ELF-1 (cell line): Measurements from ENCODE around the gene CDADC1.

ENCODE experiments used
- DNase-seq: peaks from one replicate; pipeline ENCODE4 v3.0.0-alpha.2; 2016; ENCODE audit warnings: low read depth, low spot score

The CDADC1 gene

DNA sequence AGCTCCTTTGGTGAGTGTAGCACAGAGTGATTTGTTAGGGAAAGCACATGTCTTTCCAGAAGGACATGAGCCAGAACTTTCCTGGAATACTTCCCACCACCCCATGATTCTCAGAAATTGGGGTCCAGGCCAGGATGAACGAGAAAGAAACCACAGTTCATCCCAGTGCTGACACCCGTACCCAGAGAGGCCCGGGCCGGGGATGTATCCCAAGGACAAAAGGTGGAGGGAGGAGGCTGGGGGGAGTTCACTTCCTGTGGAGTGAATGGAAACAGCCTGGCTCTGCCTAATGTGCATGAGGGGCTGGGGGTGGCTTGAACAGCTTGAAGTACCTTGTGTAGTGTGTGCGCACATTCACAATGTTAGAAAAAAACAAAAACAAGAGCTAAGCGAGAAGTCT lies 47.5 kb downstream of the CDADC1 start:
- no peak for DNase-seq

DNA sequence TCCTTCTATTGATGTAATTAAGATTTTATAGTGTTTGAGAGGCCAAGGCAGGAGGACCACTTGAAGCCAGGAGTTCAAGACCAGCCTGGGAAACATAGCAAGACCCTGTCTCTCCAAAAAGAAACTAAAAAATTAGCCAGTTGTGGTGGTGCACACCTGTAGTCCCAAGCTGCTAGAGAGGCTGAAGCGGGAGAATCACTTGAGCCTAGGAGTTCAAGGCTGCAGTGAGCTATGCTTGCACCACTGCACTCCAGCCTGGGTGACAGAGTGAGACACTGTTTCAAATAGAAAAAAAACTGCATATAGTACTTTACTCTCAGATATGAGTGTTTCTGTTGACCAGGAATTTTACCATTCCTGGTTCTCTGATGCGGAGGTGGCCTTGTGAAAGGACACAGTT lies 48.9 kb downstream of the CDADC1 start:
- DNase-seq: no peak

DNA sequence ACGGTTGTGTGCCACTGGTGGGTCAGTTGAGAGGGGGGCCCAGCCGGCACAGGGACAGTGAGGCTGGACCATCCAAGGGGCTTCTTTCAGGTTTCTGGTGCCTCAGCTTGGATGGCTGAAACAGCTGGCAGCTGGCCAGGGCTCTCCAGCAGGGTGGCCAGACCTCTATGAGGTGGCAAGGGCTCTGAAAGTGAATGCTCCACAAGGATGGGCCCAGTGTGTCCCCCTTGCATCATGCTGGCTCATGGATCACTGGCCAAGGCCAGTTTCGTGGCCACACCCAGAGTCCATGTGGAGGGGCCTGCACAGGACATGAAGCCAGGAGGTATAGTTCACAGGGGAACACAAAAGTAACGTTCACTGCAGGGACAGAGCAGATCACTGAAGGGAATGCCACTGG lies 49.6 kb downstream of the CDADC1 start:
- no peak for DNase-seq

DNA sequence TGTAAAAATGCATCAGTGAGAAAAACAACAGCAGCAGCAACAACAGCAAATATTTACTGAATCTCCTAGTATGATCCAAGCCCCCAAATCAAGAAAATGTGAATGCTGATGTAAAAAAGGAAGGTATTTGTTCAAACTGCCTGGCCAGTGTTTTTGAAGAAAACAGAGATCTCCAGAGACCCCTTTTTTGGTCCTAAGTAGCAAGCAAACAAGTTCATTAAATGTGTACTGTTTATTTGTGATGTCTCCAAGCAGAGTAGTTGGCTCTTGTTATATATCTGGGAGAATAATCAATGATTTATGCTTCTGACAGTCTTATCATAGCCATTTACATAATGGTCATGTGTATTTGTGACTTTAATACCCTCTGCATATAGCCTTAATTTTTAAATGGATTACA lies 50.7 kb downstream of the CDADC1 start:
- no peak for DNase-seq

DNA sequence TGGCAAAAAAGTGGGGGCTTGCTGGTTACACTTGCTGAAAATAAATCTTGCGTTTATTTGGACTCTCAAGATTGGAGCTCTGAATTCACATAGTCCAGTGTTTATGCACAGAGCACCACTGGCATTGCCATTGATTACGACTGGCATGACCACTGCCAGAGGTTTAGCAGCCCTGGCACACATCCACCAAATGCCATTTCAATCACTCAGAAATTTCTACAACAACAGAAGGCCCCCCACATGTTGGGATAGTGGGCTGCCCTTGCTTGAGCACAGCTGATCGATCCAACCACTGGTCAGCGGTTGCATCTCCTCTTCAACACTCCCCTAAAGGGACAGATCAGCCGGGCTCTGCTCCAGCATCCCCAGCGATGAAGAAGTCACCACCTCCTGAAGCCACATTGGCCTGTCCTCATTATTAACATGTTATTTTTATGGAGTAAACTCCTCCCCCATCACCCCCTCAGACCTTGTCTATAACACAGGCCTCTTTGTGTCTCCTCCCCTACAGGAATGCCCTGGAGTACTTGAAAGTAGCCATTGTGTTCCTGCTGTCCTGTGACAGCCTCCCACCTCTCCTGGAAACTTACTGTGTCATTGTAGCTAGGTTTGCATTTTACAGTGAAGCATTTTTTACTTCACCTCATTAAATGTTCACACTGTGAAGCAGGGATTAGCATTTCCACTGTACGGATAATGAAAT lies 51.3 kb downstream of the CDADC1 start:
- DNase-seq: no peak

DNA sequence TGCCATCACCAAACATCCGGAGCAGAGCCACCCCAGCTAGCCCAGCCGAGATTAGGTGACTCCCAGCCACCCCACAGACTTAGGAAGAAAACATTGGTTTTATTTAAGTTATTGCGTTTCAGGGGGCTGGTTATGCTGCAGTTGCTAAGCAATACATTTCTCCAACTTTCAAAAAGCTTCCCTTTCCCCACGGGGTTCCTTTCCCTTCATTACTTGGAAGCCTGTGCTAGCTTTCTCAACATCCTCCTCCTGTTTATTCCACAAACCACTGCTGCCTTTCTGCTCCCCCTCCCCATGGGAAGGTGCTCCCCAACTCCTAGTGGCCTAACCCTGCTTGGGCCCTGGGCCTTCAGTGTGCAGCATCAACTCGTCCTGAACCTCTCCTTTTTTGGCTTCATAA lies 52.6 kb downstream of the CDADC1 start:
- no peak for DNase-seq

DNA sequence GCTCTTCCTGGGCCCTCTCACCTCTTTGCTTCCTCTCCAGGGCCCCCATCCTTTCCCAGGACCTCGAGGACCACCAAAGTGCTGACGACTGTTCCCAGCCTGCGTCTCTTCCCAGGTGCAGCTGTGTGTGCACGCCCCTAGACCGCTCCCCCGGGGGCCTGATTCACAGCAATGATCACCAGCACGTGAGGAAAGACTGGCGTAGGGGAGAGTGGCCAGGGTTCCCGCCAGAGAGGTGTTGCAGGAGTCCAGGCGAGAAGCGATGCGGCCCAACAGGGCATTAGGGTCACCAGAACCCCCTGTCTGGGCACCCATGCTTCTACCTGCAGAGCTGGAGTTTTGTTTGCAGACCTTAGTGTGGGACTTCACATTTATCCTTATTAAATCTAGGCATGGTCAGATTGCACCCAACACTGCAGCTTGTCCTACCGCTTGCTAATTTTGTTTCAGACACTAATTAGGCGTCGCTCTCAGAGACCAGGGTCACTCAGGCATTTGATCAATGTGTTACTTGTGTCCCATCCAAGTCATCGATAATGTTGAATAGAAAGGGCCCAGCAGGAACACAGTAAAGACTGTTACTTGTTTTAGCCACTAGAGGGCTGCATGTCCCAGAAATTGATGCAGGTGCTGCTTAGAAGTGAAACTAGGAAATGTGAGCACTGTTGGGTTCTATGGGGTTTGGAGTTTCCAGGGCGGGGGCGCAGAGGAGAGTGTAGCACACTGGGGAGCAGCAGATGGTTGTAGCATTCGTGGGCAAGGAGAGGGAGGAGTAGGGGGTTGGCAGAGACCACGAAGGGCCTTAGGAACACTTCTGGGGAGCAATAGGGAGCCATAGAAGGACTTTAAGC lies 53.2 kb downstream of the CDADC1 start:
- DNase-seq: peak; percentile 63

DNA sequence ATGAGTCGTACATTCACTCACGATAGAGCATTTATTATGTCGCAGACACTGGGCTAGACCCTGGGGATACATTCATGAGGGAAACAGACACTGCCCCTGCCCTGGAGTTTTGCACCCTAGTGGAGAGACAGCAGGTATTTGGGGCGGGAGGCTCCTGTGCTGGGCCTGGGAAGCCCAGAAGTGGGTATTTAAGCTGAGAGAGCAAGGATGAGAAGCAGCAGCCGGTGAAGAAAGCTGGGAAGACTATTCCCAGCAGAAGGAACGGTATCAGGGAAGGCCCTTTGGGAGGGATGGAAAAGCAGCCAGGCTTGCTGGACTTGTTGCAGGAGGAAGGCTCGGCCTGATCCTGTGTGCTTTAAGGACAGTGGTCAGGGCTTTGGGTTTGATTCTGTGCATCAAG lies 54.5 kb downstream of the CDADC1 start:
- no peak for DNase-seq

DNA sequence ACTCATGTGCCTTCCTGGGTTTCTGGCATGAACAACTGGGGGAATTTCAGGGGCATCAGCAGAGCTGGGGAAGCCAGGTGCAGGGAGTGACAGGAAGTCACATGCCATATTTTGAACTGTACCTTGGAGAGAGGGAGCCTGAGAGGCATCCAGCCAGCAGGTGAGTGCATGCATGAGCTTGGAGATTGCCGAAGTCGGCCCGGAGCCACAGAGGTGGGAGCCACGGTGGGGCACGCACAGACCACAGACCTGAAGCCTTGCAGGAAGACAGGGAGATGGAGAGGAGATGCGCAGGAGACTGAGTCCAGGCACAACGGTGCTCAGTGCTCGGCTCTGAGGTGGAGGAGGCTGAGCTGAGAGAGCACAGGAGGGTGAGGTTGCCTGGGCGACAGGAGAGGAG lies 55.1 kb downstream of the CDADC1 start:
- DNase-seq: no peak

DNA sequence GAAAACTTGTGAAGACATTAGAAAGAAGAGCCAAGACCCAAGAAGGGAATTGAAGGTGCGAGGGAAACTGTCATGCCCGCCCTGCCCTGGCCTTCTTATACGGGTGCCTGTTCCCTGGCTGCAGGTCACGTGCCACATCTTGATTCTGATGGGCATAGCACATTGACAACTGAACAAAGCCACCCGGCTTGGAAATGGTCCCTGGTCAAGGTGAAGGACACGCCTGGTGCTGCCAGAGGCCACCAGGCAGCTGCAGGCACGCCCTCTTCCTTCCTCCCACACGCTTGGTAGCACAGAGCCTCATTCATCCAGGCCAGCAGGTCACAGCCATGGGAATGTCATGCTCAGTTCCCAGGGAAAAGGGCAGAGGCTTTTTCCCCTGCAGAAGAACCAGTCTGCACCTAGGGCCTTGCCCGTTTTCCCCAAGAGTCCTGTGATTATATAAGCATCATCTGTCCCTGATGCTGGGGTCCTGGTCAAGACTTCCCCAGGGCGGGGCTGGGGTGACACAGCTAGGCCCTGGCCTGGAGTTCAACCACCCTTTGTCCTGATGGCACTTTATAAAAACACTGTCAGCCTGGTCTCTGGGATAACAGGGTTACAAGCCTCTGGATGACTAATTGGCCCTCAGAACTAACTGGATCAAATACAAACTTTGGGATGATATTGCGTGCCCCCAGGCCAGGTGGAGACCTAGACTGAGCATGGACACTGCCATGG lies 56.0 kb downstream of the CDADC1 start:
- DNase-seq: no peak

DNA sequence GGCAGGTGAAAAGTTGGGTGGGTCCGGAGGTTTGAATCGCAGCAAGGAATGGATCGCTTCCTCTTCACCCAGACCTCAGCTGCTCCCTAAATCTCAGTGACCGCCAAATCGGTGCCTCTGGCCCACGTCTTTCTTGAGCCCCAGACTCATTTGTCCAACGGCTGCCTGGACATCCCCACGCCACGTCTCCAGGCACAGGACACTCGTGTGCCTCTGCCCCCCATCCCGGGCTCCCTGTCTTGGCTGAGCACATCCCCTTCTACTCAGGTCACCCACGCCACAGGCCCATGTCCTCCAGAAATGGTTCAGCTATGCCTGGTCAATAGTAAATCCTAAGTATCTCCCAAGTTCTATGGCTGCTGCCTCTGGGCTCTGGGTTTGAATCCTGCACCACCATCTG lies 56.6 kb downstream of the CDADC1 start:
- DNase-seq: no peak

DNA sequence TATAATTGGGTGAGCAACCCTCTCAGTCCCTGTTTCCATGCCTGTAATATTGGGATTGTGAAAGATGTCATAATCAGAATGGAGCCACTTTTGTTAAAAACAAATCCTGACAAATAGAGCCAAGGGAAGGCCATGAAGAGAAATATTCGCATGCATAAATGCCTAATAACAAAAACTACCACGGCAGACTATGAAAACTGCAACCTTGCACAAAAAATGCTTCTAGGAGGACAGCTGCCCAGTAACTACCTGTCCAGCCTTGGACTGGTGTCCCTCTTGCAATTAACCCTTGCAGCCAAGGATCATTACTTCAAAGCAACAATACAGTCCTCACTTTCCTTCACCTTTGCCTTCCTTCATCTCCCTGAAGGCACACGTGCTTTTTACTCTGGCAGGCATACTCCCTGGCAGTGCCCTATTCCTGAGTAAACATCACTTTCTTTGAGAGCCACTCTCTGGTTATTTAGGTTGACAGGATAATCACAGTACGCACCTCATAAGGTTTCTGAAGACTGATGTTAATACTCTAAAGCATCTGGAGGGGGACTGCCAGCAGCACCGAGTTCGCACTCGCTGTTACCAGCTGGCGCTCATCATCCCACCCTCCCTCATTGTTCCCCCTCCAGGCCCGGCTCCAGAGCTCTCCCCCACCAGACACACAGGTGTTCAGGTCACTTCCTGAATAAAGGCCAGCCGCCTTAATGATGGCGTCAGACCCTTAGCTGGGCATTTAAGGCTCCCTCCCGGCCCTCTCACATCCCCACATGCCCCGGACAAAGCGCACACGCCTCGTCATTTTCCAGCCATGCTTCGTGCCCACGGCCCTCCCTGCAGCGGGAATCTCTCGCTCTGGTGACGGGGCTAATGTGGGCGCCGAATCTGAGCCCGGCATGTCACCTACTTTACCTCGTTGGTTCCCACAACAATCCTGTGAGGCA lies 57.3 kb downstream of the CDADC1 start:
- no peak for DNase-seq

DNA sequence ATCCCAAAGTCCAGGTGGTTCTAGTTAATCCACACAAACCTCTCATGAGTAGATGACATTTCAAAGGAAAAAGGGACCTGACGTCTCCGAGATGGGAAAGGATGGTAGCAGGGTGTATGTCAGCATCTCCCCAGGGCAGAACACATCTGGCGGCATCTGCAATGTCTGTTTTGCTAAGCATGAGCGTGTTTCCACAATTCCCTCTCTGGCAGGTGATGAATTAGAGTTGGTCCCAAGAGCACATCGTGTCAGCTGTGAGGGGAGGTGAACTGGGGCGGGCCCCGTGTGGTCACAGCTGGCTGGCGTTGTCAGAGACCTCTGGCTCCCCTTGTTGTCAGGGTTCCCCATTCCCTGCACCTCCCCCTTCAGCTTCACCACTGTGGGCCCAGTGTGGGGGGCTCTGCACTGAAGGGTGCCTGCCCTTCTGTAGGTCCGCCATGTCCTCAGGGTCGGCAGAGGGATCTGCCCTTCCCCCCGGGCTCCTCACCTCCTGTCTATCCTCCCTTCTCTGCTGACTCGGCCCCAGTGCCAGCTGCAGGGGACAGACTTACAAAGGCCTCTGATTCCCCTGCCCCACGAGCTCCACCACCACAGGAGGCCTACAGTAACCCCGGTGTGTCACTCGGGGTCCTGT lies 58.2 kb downstream of the CDADC1 start:
- no peak for DNase-seq

DNA sequence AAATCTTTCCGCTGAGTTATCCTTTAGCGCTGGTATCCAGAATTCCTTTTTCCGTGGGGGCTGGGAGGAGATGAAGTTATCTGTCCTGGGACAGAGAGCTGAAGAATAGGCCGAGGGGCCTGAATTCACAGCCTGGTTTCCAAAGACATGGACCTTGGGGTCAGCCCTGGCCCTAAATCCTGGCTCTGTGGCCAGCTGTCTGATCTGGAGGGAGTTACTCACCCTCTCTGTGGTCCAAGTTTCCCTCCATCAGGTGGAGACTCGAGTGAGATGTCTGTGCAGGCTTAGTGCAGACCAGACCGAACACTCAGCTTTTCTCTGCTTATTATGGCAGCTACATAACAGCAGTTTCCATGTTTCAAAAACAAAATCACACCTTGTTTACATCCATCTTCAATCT lies 59.6 kb downstream of the CDADC1 start:
- no peak for DNase-seq

DNA sequence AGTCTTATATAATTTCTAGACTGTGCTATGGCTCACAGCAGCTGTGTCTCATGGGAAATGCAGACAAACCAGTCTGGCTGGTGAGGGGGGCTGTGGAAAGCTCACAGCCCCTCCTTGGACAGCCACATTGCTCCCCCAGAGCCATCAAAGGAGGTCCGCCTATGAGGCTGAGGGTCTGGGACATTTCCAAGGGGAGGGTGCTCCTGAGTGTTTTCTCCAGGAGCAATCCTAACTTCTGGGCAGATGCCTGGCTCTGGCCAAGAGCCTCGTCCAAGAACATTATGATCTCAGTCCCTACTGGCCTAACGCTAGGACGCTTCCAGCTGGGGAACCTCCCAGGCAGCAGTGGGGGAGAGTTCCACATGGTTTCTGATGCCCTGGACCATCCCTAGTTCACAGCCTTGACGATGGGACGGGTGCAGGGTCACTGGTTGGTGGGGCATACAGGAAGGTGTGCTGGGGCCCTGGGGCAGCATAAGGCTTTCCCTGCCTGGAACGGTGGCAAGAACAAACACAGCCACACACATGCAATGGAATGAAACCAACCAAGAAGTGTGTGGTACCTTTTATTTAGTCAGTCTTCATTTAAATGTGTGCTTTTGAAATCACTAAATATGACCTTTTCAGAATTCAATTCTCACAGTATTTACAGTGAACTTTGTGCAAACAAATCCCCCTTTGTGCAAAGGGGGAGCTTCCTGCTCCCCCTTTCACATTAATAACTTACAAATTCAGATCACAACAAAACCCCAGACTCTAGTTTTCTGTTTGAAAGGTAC lies 60.6 kb downstream of the CDADC1 start:
- no peak for DNase-seq

DNA sequence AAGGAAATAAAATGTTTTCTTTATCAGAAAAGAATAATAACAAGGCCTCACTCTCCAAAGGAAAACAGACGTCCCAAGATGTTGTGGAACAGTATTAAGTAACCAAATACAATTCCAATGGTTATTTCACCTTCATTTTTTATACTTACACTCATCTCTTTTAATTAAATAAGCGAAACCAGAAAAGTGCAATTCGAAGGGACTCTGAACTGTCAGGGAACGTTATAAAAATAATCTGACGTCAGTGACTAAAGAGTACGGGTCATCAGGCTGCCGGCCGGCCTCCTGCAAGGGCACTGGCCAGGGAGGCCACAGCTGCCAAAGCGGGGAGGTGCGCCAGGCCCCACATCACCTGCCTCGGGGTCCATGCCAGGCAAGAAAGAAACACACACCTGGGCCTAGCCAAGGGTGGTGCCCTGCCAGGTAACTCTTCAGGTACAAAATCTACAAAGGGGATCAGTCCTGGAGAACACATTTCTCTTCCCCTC lies 61.2 kb downstream of the CDADC1 start:
- DNase-seq: no peak

DNA sequence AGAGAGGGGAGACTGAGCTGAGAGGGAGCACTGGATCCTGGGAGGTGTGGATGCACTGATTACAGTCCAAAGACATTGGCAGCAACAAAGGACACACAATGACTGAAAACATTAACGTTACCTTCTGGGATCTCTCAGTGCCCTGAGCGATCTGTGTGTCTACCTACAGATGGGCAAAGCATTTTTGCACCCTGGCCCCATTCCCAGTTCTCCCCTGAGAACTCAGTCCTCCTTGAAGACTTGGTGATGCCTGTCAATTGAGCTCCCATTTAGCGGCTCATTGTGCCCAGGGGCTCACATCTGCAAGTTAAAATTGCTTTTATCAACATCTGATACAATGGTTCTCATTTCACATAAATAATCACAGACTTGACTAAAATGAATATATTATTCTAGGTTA lies 62.5 kb downstream of the CDADC1 start:
- DNase-seq: no peak

DNA sequence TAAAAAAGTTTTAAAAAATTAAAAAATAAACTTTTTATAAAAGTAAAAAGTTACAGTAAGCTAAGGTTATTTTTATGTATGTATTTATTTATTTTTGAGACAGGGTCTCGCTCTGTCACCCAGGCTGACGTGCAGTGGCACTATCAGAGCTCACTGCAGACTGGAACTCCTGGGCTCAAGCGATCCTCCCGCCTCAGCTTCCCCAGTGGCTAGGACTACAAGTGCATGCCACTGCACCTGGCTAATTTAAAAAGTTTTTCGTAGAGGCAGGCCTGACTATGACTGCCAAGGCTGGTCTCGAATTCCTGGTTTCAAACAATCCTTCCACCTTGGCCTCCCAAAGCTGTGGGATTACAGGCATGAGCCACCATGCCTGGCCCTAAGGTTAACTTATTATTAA lies 64.1 kb downstream of the CDADC1 start:
- no peak for DNase-seq

DNA sequence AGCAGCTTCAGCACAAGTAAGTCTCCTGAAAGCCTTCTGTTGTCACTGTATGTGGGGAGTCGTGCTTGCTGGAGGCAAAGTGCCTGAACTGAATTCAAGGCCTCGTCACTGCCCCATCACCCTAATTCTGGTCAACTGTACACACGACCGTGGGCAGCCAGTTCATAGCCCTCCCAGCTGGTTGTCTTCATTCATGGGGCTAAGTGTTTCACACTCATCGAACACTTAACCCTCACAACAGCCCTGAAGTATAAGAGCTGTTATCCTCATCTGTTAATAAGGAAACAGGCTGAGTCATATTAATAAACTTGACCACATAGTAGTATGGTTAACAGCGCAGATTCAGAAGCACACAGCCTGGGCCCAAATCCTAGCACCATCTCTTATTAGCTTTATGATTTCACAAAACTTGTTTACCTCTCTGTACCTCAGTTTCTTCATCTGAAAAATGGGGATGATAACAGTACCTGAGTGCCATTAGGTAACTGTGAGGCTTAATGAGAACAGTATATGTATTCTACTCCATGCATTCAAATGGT lies 66.7 kb downstream of the CDADC1 start:
- DNase-seq: no peak

DNA sequence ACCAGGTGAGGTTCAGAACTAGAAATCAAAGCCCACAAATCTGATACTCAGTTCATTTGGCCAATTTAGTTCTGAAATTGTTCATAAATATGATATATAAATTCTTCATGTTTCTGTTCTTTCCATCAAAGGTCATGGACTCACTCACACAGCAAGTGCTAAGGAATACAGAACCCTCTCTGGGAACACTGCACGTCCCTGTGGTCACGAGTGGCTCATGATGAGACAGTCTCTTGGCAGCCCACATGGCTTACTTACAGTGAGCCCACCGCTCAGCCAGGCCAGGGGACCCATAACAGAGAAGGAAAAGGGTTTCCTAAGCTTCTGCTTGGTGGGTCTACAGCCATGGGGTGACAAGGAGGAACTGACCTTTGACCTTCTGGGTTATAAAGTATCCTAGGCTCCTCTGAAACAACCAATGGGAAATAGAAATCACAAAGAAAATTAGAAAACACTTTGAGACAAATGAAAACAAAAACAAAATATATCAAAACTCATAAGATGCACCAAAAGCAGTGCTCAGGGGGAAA lies 67.4 kb downstream of the CDADC1 start:
- no peak for DNase-seq
